ENCODE data around the gene BMI1.

GRCh38 chr10:22365233-22365632 is 44.3 kb downstream of the BMI1 start:
- TF ChIP-seq CTCF (IDR thresholded peaks at IDR 0.05) (no peak), POLR2A (IDR thresholded peaks at IDR 0.05) (no peak)
